Skeletal muscle tissue (tissue), 4 donors: ENCODE measurements around the gene AFF3. TPM values are rescaled to one million over a fixed set of nuclear protein-coding genes. Genes with fewer than 3 reads are reported as not detected.

ENCODE experiments used
- H3K27ac ChIP-seq: one replicate; pipeline ENCODE4 v1.7.0; 2013; ENCODE audit warnings: mild to moderate bottlenecking, low read depth, low read length, inconsistent platforms
- H3K27me3 ChIP-seq, 3 donors: one replicate each; pipeline ENCODE4 v1.7.0; 2013; ENCODE audit warnings: low read length in 3 of 3; ENCODE audit not compliant: control insufficient read depth in 3 of 3, insufficient read depth in 3 of 3
- H3K36me3 ChIP-seq, 3 donors: one replicate each; pipeline ENCODE4 v1.7.0; 2013; ENCODE audit warnings: low read length in 3 of 3; ENCODE audit not compliant: control insufficient read depth in 3 of 3, insufficient read depth in 3 of 3
- H3K4me1 ChIP-seq, 3 donors: one replicate each; pipeline ENCODE4 v1.7.0; 2013; ENCODE audit warnings: low read length in 3 of 3, mild to moderate bottlenecking in 3 of 3; ENCODE audit not compliant: control insufficient read depth in 3 of 3, insufficient read depth in 3 of 3
- H3K4me3 ChIP-seq, 3 donors: one replicate each; pipeline ENCODE4 v1.7.0; 2013; ENCODE audit warnings: low read length in 3 of 3
- H3K9ac ChIP-seq, 3 donors: one replicate each; pipeline ENCODE4 v1.7.0; 2013; ENCODE audit warnings: low read length in 3 of 3, mild to moderate bottlenecking in 3 of 3, moderate library complexity in 2 of 3, low read depth in 1 of 3
- H3K9me3 ChIP-seq, 3 donors: one replicate each; pipeline ENCODE4 v1.7.0; 2013; ENCODE audit warnings: low read length in 3 of 3; ENCODE audit not compliant: control insufficient read depth in 3 of 3
- total RNA-seq: library from RNA; depleted of rRNA; stranded (reverse); fragments of >200 nt; gene quantifications from one replicate; pipeline ENCODE4 v1.2.3, GENCODE V29; 2014
- donor health status: Osteomylitis.

Gene AFF3
- total RNA-seq, 1 donor from 2014 or later: 8.4 TPM

- Histone ChIP-seq H3K4me1 (no peaks in the 10 kb centered on the region), H3K9me3 (no peaks in the 10 kb centered on the region), H3K27me3 (peaks cover 0 to 8% (median 0%) of the 10 kb centered on the region in 3 donors), H3K36me3 (no peaks in the 10 kb centered on the region), H3K27ac (no peak overlapping the region), H3K9ac (no peak overlapping the region), H3K4me3 (no peak overlapping the region)
Observed at GRCh38 chr2:99832926-99833325, 309.5 kb downstream of the AFF3 start.

- no peak overlapping the region for H3K9ac ChIP-seq
- no peaks in the 10 kb centered on the region for H3K36me3 ChIP-seq
- H3K9me3 ChIP-seq: no peaks in the 10 kb centered on the region
- H3K4me1 ChIP-seq: no peaks in the 10 kb centered on the region
- no peak overlapping the region for H3K27ac ChIP-seq
- no peak overlapping the region for H3K4me3 ChIP-seq
- H3K27me3 ChIP-seq: peaks cover 0 to 8% (median under 1%) of the 10 kb centered on the region in 3 donors
Observed at GRCh38 chr2:99831772-99832171, 310.6 kb downstream of the AFF3 start.

- Histone ChIP-seq H3K9me3 (no peaks in the 10 kb centered on the region), H3K27ac (no peak overlapping the region), H3K4me3 (no peak overlapping the region), H3K36me3 (no peaks in the 10 kb centered on the region), H3K4me1 (no peaks in the 10 kb centered on the region), H3K27me3 (peaks cover 0 to 5% (median 0%) of the 10 kb centered on the region in 3 donors), H3K9ac (no peak overlapping the region)
Observed at GRCh38 chr2:99827296-99827999, 314.9 kb downstream of the AFF3 start.

- H3K9me3 ChIP-seq: no peaks in the 10 kb centered on the region
- H3K36me3 ChIP-seq: no peaks in the 10 kb centered on the region
- H3K4me3 ChIP-seq: no peak overlapping the region
- peaks cover 0 to 5% (median 0%) of the 10 kb centered on the region in 3 donors for H3K27me3 ChIP-seq
- no peaks in the 10 kb centered on the region for H3K4me1 ChIP-seq
- H3K27ac ChIP-seq: no peak overlapping the region
- no peak overlapping the region for H3K9ac ChIP-seq
Observed at GRCh38 chr2:99825630-99826029, 316.8 kb downstream of the AFF3 start.

- H3K27ac ChIP-seq: no peak overlapping the region
Observed at GRCh38 chr2:99824758-99825157, 317.6 kb downstream of the AFF3 start.

GRCh38 chr2:99822474-99823207 lies 319.7 kb downstream of the AFF3 start:
- no peak overlapping the region for H3K9ac ChIP-seq
- H3K9me3 ChIP-seq: no peaks in the 10 kb centered on the region
- H3K27me3 ChIP-seq: peaks cover 0 to 5% (median 0%) of the 10 kb centered on the region in 3 donors
- H3K27ac ChIP-seq: no peak overlapping the region
- H3K4me1 ChIP-seq: no peaks in the 10 kb centered on the region
- no peaks in the 10 kb centered on the region for H3K36me3 ChIP-seq
- H3K4me3 ChIP-seq: no peak overlapping the region

More at GRCh38 chr2:99824758-99825157, 317.6 kb downstream of the AFF3 start:
- Histone ChIP-seq H3K36me3 (no peaks in the 10 kb centered on the region), H3K27me3 (peaks cover 0 to 5% (median 0%) of the 10 kb centered on the region in 3 donors), H3K4me3 (no peak overlapping the region), H3K9ac (no peak overlapping the region), H3K4me1 (no peaks in the 10 kb centered on the region), H3K9me3 (no peaks in the 10 kb centered on the region)

- Histone ChIP-seq H3K4me3 (no peak overlapping the region), H3K36me3 (no peaks in the 10 kb centered on the region), H3K27me3 (peaks cover 0 to 5% (median 0%) of the 10 kb centered on the region in 3 donors), H3K9ac (no peak overlapping the region), H3K27ac (no peak overlapping the region), H3K9me3 (no peaks in the 10 kb centered on the region), H3K4me1 (no peaks in the 10 kb centered on the region)
Observed at GRCh38 chr2:99821984-99822383, 320.4 kb downstream of the AFF3 start.

- Histone ChIP-seq H3K9ac (no peak overlapping the region), H3K9me3 (no peaks in the 10 kb centered on the region), H3K36me3 (no peaks in the 10 kb centered on the region), H3K4me1 (no peaks in the 10 kb centered on the region), H3K4me3 (no peak overlapping the region), H3K27ac (no peak overlapping the region), H3K27me3 (peaks cover 0 to 2% (median 0%) of the 10 kb centered on the region in 3 donors)
Observed at GRCh38 chr2:99821572-99821971, 320.8 kb downstream of the AFF3 start.

- no peaks in the 10 kb centered on the region for H3K4me1 ChIP-seq
- no peaks in the 10 kb centered on the region for H3K27me3 ChIP-seq
- H3K36me3 ChIP-seq: no peaks in the 10 kb centered on the region
- H3K9me3 ChIP-seq: no peaks in the 10 kb centered on the region
- no peak overlapping the region for H3K4me3 ChIP-seq
- H3K9ac ChIP-seq: no peak overlapping the region
- H3K27ac ChIP-seq: no peak overlapping the region
Observed at GRCh38 chr2:99821039-99821438, 321.4 kb downstream of the AFF3 start.

GRCh38 chr2:99819766-99820165 lies 322.6 kb downstream of the AFF3 start:
- H3K4me3 ChIP-seq: no peak overlapping the region
- H3K9me3 ChIP-seq: no peaks in the 10 kb centered on the region
- H3K36me3 ChIP-seq: no peaks in the 10 kb centered on the region
- no peaks in the 10 kb centered on the region for H3K27me3 ChIP-seq
- H3K27ac ChIP-seq: no peak overlapping the region
- H3K4me1 ChIP-seq: no peaks in the 10 kb centered on the region
- no peak overlapping the region for H3K9ac ChIP-seq
